GM12865 (cell line): ENCODE data around the gene SESN1.

ENCODE experiments used
- DNase-seq: peaks from one replicate; pipeline ENCODE4 v3.0.0; 2010; ENCODE audit warnings: low read depth
- H3K4me3 ChIP-seq: 2 replicates; pipeline ENCODE4 v1.5.1; 2011; ENCODE audit warnings: mild to moderate bottlenecking, low read depth, low read length, control low read depth
- TF ChIP-seq, protein P1 (sequence below): IDR thresholded peaks from 2 replicates; pipeline ENCODE4 v1.5.1; 2011; ENCODE audit warnings: low read length, control low read depth, low read depth, inconsistent platforms; ENCODE audit not compliant: insufficient read depth; ENCODE audit errors: missing control alignments

The SESN1 gene

DNA sequence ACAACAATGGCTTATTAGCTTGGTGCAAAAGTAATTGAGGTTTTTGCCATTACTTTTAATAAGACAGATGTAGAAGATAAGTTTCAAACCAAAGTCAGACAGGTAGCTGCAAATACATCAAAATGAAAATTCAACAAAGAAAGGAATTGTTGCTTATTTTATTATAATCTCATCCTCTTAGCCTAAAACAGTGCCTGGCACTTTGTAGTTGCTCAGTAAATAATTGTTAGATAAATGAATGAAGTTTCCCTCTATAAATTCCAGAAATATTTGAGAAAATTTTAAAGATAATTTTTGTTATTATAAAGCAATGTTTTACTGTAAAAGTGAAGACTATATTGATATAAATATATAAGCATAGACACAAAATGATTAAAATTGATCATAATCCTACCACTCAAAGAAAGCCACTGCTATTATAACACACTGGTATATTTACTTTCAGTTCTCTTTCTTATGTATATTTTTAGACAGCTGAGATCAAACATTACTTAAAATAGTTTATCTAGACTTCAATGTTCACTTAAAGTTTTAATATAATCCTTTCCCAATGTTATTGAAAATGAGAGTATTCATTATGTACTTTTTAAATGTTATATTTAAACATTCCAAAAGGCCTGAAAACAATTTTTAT lies 42.5 kb downstream of the SESN1 start:
- H3K4me3 ChIP-seq, result no peak overlapping the region
- no peak for DNase-seq
- TF ChIP-seq, protein P1, sequence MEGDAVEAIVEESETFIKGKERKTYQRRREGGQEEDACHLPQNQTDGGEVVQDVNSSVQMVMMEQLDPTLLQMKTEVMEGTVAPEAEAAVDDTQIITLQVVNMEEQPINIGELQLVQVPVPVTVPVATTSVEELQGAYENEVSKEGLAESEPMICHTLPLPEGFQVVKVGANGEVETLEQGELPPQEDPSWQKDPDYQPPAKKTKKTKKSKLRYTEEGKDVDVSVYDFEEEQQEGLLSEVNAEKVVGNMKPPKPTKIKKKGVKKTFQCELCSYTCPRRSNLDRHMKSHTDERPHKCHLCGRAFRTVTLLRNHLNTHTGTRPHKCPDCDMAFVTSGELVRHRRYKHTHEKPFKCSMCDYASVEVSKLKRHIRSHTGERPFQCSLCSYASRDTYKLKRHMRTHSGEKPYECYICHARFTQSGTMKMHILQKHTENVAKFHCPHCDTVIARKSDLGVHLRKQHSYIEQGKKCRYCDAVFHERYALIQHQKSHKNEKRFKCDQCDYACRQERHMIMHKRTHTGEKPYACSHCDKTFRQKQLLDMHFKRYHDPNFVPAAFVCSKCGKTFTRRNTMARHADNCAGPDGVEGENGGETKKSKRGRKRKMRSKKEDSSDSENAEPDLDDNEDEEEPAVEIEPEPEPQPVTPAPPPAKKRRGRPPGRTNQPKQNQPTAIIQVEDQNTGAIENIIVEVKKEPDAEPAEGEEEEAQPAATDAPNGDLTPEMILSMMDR, result no peak

DNA sequence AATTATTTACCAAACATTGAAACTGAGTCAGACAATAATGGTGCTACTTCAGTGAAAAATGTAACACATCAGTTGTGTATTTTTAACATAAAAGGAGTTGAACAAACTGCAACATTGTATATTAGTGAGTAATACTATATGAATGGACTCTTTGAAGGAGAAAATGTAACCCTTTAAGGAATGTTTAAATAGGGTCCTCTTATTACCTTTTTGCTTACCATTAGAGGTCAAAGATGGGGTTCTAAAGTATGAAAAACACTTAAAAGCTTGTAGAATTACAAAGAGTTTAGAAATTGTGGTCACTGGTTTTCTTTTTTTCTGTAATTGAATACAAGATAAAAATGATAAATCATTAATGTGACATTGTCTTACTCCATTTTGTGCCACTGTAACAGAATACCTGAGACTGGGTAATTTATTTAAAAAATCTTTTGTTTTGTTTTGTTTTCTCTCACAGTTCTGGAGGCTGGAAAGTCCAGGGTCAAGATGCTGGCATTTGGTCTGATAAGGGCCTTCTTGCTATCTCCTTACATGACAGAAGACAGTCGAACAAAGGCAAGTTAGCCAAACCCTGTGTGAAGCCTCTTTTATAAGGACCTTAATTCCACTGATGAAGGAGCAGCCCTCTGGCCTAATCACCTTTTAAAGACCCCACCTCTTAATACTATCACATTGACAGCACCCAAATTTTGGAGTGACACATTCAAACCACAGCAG lies 43.2 kb downstream of the SESN1 start:
- H3K4me3 ChIP-seq, result no peak overlapping the region
- TF ChIP-seq, protein P1, result no peak
- no peak for DNase-seq

DNA sequence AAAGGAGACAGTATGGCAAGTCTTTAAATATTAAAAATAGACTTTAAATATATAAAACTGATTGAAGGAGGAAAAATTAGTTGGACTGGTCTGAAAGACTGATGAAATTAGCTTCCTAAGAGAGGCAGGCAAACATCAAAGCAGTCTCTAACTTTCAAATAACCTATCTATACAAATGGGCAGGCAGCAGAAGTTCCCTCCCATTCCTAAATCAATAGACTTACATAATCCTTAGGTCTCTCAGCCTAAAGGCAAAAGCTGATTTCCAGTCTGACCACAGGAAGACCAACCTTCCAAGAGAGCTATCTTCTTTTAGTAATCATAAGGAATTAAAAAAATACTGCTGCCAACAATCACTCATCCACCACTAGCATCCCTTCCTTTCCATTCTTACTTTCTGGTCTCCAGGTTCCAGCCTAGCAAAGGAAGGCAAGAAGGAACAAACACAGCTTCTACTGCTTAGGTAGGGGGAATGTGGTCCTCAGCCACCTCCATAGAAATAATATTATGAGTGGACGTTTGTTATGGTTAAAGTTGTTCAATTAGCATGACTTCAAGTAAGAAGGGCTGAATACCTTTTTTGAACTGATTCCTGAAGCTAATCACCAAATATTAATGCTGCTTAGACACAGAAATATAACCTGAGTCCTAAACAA lies 44.1 kb downstream of the SESN1 start:
- TF ChIP-seq, protein P1, result no peak
- DNase-seq, result no peak

DNA sequence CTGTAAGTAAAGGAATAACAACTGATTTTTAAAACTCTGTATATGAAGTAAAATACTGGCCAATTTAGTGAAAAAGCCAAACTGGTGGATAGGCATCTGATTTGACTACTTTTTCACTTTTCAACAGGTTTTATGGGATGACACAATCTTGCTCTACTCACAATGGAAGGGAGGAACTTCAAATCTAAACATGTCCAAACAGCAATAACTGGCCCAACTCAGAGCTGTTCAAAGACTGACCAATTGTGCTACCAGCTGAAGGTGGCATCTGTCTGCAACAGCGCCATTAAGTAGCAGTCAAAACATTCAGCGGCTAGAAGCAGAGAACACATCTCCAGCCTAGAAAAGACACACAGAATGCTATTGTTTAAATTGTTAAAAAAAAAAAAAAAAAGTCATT lies 44.6 kb downstream of the SESN1 start:
- TF ChIP-seq, protein P1, result no peak
- no peak overlapping the region for H3K4me3 ChIP-seq
- DNase-seq, result no peak

More for the DNA sequence above, 44.1 kb downstream of the SESN1 start:
- H3K4me3 ChIP-seq, result no peak overlapping the region

DNA sequence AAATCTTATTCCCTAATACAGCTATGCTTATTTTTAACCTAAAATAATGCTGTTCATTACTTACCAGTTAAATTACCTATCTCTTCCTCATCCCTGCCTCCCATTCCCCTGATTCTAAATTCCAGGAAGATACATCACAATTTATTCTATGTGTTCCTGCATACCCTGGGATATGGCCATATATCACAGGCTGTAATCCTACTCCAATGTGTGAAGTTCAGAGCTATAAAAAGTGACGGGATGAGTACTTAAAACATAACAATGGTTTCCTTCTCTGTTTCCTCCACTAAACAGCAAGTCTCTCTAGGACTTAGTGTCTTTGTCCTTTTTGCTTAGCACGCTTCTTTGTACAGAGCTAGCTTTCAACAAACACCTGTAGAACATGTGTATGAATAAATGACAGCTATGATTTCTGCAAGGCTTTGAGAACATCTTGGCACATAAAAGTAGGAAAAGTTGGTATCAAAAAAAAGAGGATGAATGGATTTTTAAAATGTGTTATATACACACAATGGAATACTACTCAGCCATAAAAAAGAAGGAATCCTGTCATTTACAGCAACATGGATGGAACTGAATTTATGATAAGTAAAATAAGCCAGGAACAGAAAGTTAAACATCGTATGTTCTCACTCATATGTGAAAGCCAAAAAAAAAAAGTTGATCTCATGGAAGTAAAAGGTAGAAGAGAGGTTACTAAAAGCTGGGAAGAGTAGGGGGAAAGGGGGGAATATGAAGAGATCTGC lies 45.8 kb downstream of the SESN1 start:
- no peak overlapping the region for H3K4me3 ChIP-seq
- TF ChIP-seq, protein P1, result no peak
- DNase-seq, result no peak

DNA sequence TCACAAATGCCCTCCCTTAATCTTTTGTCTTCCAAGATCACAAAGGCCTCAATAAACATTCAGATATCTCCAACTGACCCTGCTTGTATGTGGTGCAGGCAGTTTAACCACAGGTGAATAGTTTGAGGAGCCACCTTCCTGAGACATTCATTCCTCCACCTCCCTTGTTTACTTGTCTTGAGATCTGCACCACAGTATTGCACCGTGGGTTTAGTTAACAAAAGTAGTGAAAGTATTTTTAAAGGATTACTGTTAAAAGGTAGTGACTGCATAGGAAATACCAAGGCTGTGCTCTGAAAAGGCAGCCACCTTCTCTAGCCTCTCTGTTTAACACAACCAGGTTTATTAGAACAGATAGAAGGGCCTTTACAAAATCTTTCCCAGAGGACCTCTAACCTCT lies 46.5 kb downstream of the SESN1 start:
- H3K4me3 ChIP-seq, result no peak overlapping the region
- TF ChIP-seq, protein P1, result no peak
- no peak for DNase-seq
